Vagina (tissue), 2 donors: Measurements from ENCODE around the gene TENM4.

ENCODE experiments used
- CTCF ChIP-seq, 3 experiments: fragments of 450-650 bp in 2 of 3; fragments of 200-600 bp in 1 of 3; sonication (generic) in 1 of 3; IDR thresholded peaks; one replicate each; pipeline ENCODE4 v1.5.1; 2017 to 2019; ENCODE audit warnings: antibody characterized with exemption in 3 of 3, mild to moderate bottlenecking in 2 of 3, moderate library complexity in 2 of 3
- POLR2A ChIP-seq, 2 donors: fragments of 450-650 bp; IDR thresholded peaks; one replicate each; pipeline ENCODE4 v1.6.1; 2017; ENCODE audit warnings: antibody characterized with exemption in 2 of 2, mild to moderate bottlenecking in 2 of 2, moderate library complexity in 2 of 2
- POLR2AphosphoS5 ChIP-seq, 2 donors: sonication (generic); formaldehyde crosslinking; IDR thresholded peaks; one replicate each; pipeline ENCODE4 v1.9.0; 2017; ENCODE audit warnings: antibody characterized with exemption in 2 of 2, mild to moderate bottlenecking in 2 of 2, low read depth in 1 of 2; ENCODE audit not compliant: insufficient read depth in 1 of 2

GRCh38 chr11:79167510-79168188, 273.2 kb downstream of the TENM4 start:
- TF ChIP-seq POLR2A (IDR thresholded peaks at IDR 0.05) (no peak), POLR2AphosphoS5 (IDR thresholded peaks at IDR 0.05; ENCODE audit: insufficient read depth in 1 of 2, low read depth in 1 of 2) (no peak), CTCF (IDR thresholded peaks at IDR 0.05) (no peak)
